Central memory CD8-positive, alpha-beta T cell (primary cell): Measurements from ENCODE around the gene CTTNBP2NL.

Experiments used
- ATAC-seq: fragments of 150-1000 bp; cut with Tn5 transposase; replicated peaks from 2 replicates; pipeline ENCODE4 v1.10.0; 2022; ENCODE audit warnings: mild to moderate bottlenecking, moderate FRiP score, moderate number of reproducible peaks; ENCODE audit not compliant: poor library complexity, severe bottlenecking; ENCODE audit errors: extremely low read depth
- DNase-seq, 2 donors: peaks; one replicate each; pipeline ENCODE4 v3.0.0; 2021; ENCODE audit warnings: low spot score in 2 of 2
- H3K27ac Mint-ChIP-seq: one replicate; pipeline ENCODE4 v1.8.0; 2022; ENCODE audit warnings: low read depth, mild to moderate bottlenecking, moderate library complexity, mixed read lengths
- H3K27me3 Mint-ChIP-seq: one replicate; pipeline ENCODE4 v1.8.0; 2022; ENCODE audit warnings: mixed read lengths
- H3K36me3 Mint-ChIP-seq: one replicate; pipeline ENCODE4 v1.8.0; 2022; ENCODE audit warnings: mild to moderate bottlenecking, moderate library complexity, mixed read lengths; ENCODE audit not compliant: insufficient read depth
- H3K4me1 Mint-ChIP-seq: one replicate; pipeline ENCODE4 v1.8.0; 2022; ENCODE audit warnings: mixed read lengths
- H3K4me3 Mint-ChIP-seq: one replicate; pipeline ENCODE4 v1.8.0; 2022; ENCODE audit warnings: mild to moderate bottlenecking, moderate library complexity, mixed read lengths
- H3K9me3 Mint-ChIP-seq: one replicate; pipeline ENCODE4 v1.8.0; 2022; ENCODE audit warnings: mixed read lengths

Gene CTTNBP2NL

GRCh38 chr1:112496290-112496689 is 100.3 kb downstream of the CTTNBP2NL start:
- ATAC-seq = no peak
- H3K27ac Mint-ChIP-seq = no peak overlapping the region
- no peaks in the 10 kb centered on the region for H3K9me3 Mint-ChIP-seq
- H3K36me3 Mint-ChIP-seq = no peaks in the 10 kb centered on the region
- DNase-seq = no peak
- H3K27me3 Mint-ChIP-seq = peaks cover 70% of the 10 kb centered on the region
- H3K4me3 Mint-ChIP-seq = no peak overlapping the region
- H3K4me1 Mint-ChIP-seq = peaks cover 8% of the 10 kb centered on the region

- Mint-ChIP-seq H3K27ac (no peak overlapping the region), H3K9me3 (no peaks in the 10 kb centered on the region), H3K36me3 (no peaks in the 10 kb centered on the region), H3K4me3 (peak overlapping the region; percentile 68), H3K27me3 (peaks cover 83% of the 10 kb centered on the region), H3K4me1 (peaks cover 3% of the 10 kb centered on the region)
- peak; percentile 69 for ATAC-seq
- peak in 1 of 2 donors; percentile 34 for DNase-seq
Measured at GRCh38 chr1:112501810-112502641, 106.0 kb downstream of the CTTNBP2NL start.

- Mint-ChIP-seq H3K4me1 (peaks cover 7% of the 10 kb centered on the region), H3K27ac (no peak overlapping the region), H3K4me3 (peak overlapping the region; percentile 68)
Measured at GRCh38 chr1:112502826-112503225, 106.8 kb downstream of the CTTNBP2NL start.

GRCh38 chr1:112504001-112504660 is 108.1 kb downstream of the CTTNBP2NL start:
- no peak overlapping the region for H3K4me3 Mint-ChIP-seq
- DNase-seq (no peak), ATAC-seq (no peak)
- H3K4me1 Mint-ChIP-seq = peaks cover 7% of the 10 kb centered on the region
- H3K27me3 Mint-ChIP-seq = peaks cover 65% of the 10 kb centered on the region
- H3K9me3 Mint-ChIP-seq = no peaks in the 10 kb centered on the region
- peaks cover 2% of the 10 kb centered on the region for H3K36me3 Mint-ChIP-seq
- H3K27ac Mint-ChIP-seq = no peak overlapping the region

More at GRCh38 chr1:112502826-112503225, 106.8 kb downstream of the CTTNBP2NL start:
- no peak for DNase-seq
- Mint-ChIP-seq H3K36me3 (no peaks in the 10 kb centered on the region), H3K27me3 (peaks cover 78% of the 10 kb centered on the region), H3K9me3 (no peaks in the 10 kb centered on the region)
- no peak for ATAC-seq

GRCh38 chr1:112504661-112505399 is 108.8 kb downstream of the CTTNBP2NL start:
- Mint-ChIP-seq H3K36me3 (peaks cover 2% of the 10 kb centered on the region), H3K27me3 (peaks cover 58% of the 10 kb centered on the region), H3K27ac (no peak overlapping the region), H3K4me3 (no peak overlapping the region), H3K4me1 (peaks cover 7% of the 10 kb centered on the region), H3K9me3 (no peaks in the 10 kb centered on the region)
- no peak for DNase-seq
- ATAC-seq = no peak

- H3K27ac Mint-ChIP-seq = no peak overlapping the region
- DNase-seq (no peak), ATAC-seq (no peak)
- H3K36me3 Mint-ChIP-seq = peaks cover 2% of the 10 kb centered on the region
- H3K4me1 Mint-ChIP-seq = peaks cover 7% of the 10 kb centered on the region
- no peak overlapping the region for H3K4me3 Mint-ChIP-seq
- no peaks in the 10 kb centered on the region for H3K9me3 Mint-ChIP-seq
- peaks cover 54% of the 10 kb centered on the region for H3K27me3 Mint-ChIP-seq
Measured at GRCh38 chr1:112505400-112505785, 109.4 kb downstream of the CTTNBP2NL start.

- no peak for DNase-seq
- Mint-ChIP-seq H3K27ac (no peak overlapping the region), H3K27me3 (peaks cover 52% of the 10 kb centered on the region), H3K4me1 (peaks cover 7% of the 10 kb centered on the region), H3K4me3 (no peak overlapping the region), H3K9me3 (no peaks in the 10 kb centered on the region), H3K36me3 (peaks cover 2% of the 10 kb centered on the region)
- no peak for ATAC-seq
Measured at GRCh38 chr1:112505878-112506277, 109.9 kb downstream of the CTTNBP2NL start.

- peaks cover 7% of the 10 kb centered on the region for H3K4me1 Mint-ChIP-seq
Measured at GRCh38 chr1:112506306-112506705, 110.3 kb downstream of the CTTNBP2NL start.

GRCh38 chr1:112506731-112507130 is 110.7 kb downstream of the CTTNBP2NL start:
- ATAC-seq (no peak), DNase-seq (no peak)
- no peak overlapping the region for H3K27ac Mint-ChIP-seq
- H3K36me3 Mint-ChIP-seq = peaks cover 2% of the 10 kb centered on the region
- H3K27me3 Mint-ChIP-seq = peaks cover 43% of the 10 kb centered on the region
- H3K9me3 Mint-ChIP-seq = no peaks in the 10 kb centered on the region
- H3K4me3 Mint-ChIP-seq = peak overlapping the region; percentile 84
- H3K4me1 Mint-ChIP-seq = peaks cover 7% of the 10 kb centered on the region

More at GRCh38 chr1:112506306-112506705, 110.3 kb downstream of the CTTNBP2NL start:
- no peak overlapping the region for H3K27ac Mint-ChIP-seq
- ATAC-seq = no peak
- DNase-seq = no peak
- no peaks in the 10 kb centered on the region for H3K9me3 Mint-ChIP-seq
- H3K36me3 Mint-ChIP-seq = peaks cover 2% of the 10 kb centered on the region
- no peak overlapping the region for H3K4me3 Mint-ChIP-seq
- H3K27me3 Mint-ChIP-seq = peaks cover 48% of the 10 kb centered on the region

- H3K27ac Mint-ChIP-seq = no peak overlapping the region
- peak overlapping the region; percentile 84 for H3K4me3 Mint-ChIP-seq
- peaks cover 39% of the 10 kb centered on the region for H3K27me3 Mint-ChIP-seq
- H3K9me3 Mint-ChIP-seq = no peaks in the 10 kb centered on the region
- DNase-seq (no peak), ATAC-seq (no peak)
- peaks cover 2% of the 10 kb centered on the region for H3K36me3 Mint-ChIP-seq
- H3K4me1 Mint-ChIP-seq = peaks cover 7% of the 10 kb centered on the region
Measured at GRCh38 chr1:112507336-112507735, 111.3 kb downstream of the CTTNBP2NL start.

GRCh38 chr1:112507921-112508277 is 111.9 kb downstream of the CTTNBP2NL start:
- no peaks in the 10 kb centered on the region for H3K9me3 Mint-ChIP-seq
- H3K4me1 Mint-ChIP-seq = peaks cover 7% of the 10 kb centered on the region
- H3K27ac Mint-ChIP-seq = no peak overlapping the region
- ATAC-seq (no peak), DNase-seq (no peak)
- peak overlapping the region; percentile 84 for H3K4me3 Mint-ChIP-seq
- H3K27me3 Mint-ChIP-seq = peaks cover 33% of the 10 kb centered on the region
- peaks cover 2% of the 10 kb centered on the region for H3K36me3 Mint-ChIP-seq

GRCh38 chr1:112508278-112509004 is 112.4 kb downstream of the CTTNBP2NL start, which contains the start of gene WNT2B:
Gene WNT2B, plus strand, starts transcription at chr1:112508965. Its CDS starts 298 bp downstream, at chr1:112509263.
- Mint-ChIP-seq H3K4me1 (peaks cover 7% of the 10 kb centered on the region), H3K27me3 (peaks cover 28% of the 10 kb centered on the region), H3K27ac (no peak within 1 kb of the TSS), H3K4me3 (peak within 1 kb of the TSS; percentile 84), H3K36me3 (peaks cover 2% of the 10 kb centered on the region), H3K9me3 (no peaks in the 10 kb centered on the region)
- DNase-seq (peak; percentile 29 to 41), ATAC-seq (peak; percentile 84)
